Measurements from ENCODE around the gene ANKS1B. TPM values are rescaled to one million over a fixed set of nuclear protein-coding genes. Genes with fewer than 3 reads are reported as not detected.

ANKS1B gene
- total RNA-seq, 3 donors from 2014 or later (not counting 1 experiment from before 2014, with no cell fraction given), result not detected

DNA sequence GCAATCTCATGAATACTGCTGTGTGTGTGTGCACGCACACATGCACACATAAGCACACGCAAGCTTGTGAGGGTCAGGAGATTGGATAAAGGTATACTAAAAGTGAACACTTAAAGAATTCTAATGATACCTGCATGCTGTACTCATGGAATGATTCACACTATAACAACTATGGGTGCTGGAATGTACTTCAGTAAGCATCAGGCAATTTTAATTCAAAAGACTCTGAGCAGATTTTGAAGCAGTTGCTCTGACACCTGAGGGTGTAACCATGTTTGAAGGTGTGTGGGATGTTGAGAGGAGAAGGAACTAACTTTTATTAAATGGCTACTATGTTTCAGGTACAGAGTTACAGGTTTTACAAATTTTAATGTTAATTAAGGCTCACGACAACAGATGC, 275.6 kb downstream of the ANKS1B start:
- Histone ChIP-seq H3K4me1 (ENCODE audit: control insufficient read depth, insufficient read depth, low read length) (no peaks in the 10 kb centered on the region), H3K27me3 (ENCODE audit: control insufficient read depth, insufficient read depth, low read length) (no peaks in the 10 kb centered on the region), H3K36me3 (ENCODE audit: control insufficient read depth, insufficient read depth, low read length) (no peaks in the 10 kb centered on the region), H3K4me3 (ENCODE audit: low read length) (no peak overlapping the region), H3K9me3 (ENCODE audit: control insufficient read depth, insufficient read depth, low read length) (no peaks in the 10 kb centered on the region), H3K27ac (ENCODE audit: low read length) (no peak overlapping the region)
- H3K27ac Mint-ChIP-seq, result no peak overlapping the region
- H3K36me3 Mint-ChIP-seq, result no peaks in the 10 kb centered on the region
- peaks cover 14% of the 10 kb centered on the region in 2 donors for H3K9me3 Mint-ChIP-seq
- intact Hi-C loops (cut with micrococcal nuclease), result no loop called here
- no peaks in the 10 kb centered on the region for H3K4me1 Mint-ChIP-seq
- no peak overlapping the region for H3K4me3 Mint-ChIP-seq
- ATAC-seq (no peak), DNase-seq (no peak)
- H3K27me3 Mint-ChIP-seq (ENCODE audit: low read depth in 2 of 2), result no peaks in the 10 kb centered on the region
- 93% methylated on average over 3 of the region's 3 CpGs for WGBS (ENCODE audit: insufficient coverage)
- TF ChIP-seq, protein P1, sequence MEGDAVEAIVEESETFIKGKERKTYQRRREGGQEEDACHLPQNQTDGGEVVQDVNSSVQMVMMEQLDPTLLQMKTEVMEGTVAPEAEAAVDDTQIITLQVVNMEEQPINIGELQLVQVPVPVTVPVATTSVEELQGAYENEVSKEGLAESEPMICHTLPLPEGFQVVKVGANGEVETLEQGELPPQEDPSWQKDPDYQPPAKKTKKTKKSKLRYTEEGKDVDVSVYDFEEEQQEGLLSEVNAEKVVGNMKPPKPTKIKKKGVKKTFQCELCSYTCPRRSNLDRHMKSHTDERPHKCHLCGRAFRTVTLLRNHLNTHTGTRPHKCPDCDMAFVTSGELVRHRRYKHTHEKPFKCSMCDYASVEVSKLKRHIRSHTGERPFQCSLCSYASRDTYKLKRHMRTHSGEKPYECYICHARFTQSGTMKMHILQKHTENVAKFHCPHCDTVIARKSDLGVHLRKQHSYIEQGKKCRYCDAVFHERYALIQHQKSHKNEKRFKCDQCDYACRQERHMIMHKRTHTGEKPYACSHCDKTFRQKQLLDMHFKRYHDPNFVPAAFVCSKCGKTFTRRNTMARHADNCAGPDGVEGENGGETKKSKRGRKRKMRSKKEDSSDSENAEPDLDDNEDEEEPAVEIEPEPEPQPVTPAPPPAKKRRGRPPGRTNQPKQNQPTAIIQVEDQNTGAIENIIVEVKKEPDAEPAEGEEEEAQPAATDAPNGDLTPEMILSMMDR (IDR thresholded peaks at IDR 0.05), result no peak

DNA sequence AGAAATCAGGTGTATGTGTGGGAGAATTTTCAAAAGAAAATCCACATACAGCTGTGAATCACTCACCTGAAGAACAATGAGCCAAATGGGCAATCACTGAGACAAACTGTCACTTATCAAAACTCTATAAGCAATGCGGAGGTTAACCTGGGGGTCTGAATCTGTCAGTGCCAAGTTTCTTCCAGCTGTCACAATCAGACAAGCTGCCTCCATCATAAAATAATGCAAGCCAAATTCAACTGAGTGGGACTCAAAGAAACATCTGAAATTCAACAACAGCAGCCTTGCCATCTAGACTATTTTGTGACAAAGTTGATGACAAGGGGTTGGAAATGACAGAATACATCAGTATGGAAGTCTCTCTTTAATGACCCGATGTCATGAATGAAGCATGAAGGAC, 276.9 kb downstream of the ANKS1B start:
- ATAC-seq (no peak), DNase-seq (no peak)
- TF ChIP-seq, protein P1 (IDR thresholded peaks at IDR 0.05), result no peak
- H3K4me1 ChIP-seq (ENCODE audit: control insufficient read depth, insufficient read depth, low read length), result no peaks in the 10 kb centered on the region
- Mint-ChIP-seq H3K36me3 (no peaks in the 10 kb centered on the region), H3K4me1 (no peaks in the 10 kb centered on the region), H3K27me3 (ENCODE audit: low read depth in 2 of 2) (no peaks in the 10 kb centered on the region), H3K4me3 (no peak overlapping the region), H3K9me3 (peaks cover 11 to 12% of the 10 kb centered on the region in 2 donors), H3K27ac (no peak overlapping the region)
- H3K36me3 ChIP-seq (ENCODE audit: control insufficient read depth, insufficient read depth, low read length), result no peaks in the 10 kb centered on the region
- H3K27me3 ChIP-seq (ENCODE audit: control insufficient read depth, insufficient read depth, low read length), result no peaks in the 10 kb centered on the region
- intact Hi-C loops (cut with micrococcal nuclease), result no loop called here
- H3K4me3 ChIP-seq (ENCODE audit: low read length), result no peak overlapping the region
- no peaks in the 10 kb centered on the region for H3K9me3 ChIP-seq (ENCODE audit: control insufficient read depth, insufficient read depth, low read length)
- no peak overlapping the region for H3K27ac ChIP-seq (ENCODE audit: low read length)
- WGBS (ENCODE audit: insufficient coverage), result 92% methylated on average over 2 of the region's 2 CpGs

DNA sequence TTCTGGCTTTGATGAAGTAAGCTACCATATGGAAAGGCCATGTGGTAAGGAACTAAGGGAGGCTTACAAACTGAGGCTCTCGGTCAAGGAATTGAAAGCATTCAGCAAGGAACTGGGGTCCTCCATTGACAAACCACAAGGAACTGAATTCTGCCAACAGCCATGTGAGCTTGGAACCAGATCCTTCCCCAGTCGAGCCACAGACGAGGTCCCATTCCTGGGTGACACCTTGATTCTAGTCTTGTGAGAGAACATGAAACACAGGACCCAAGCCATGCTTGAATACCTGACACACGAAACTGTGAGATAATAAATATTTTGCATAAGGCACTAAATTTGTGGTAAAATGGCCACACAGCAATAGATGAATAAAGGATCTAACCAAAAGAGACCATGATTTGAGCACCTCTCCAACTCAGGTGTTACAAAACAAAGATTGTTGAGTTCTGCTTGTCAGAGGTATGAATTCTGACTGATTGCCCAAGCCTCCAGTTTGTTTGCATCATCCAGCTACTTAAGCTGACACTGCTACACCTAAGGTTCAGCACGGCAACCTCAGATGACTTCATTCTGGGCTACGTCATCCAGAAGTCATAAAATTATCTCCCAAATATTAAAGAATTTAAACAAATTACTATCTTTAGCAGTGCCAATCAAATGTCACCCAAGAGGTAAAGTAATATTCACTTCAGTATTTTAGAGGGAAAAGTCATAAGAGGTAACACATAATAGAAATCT, 277.8 kb downstream of the ANKS1B start:
- Mint-ChIP-seq H3K4me1 (no peaks in the 10 kb centered on the region), H3K36me3 (no peaks in the 10 kb centered on the region), H3K9me3 (peaks cover 12 to 13% of the 10 kb centered on the region in 2 donors), H3K27me3 (ENCODE audit: low read depth in 2 of 2) (no peaks in the 10 kb centered on the region), H3K27ac (no peak overlapping the region), H3K4me3 (no peak overlapping the region)
- intact Hi-C loops (cut with micrococcal nuclease), result no loop called here
- TF ChIP-seq, protein P1 (IDR thresholded peaks at IDR 0.05), result no peak
- Histone ChIP-seq H3K36me3 (ENCODE audit: control insufficient read depth, insufficient read depth, low read length) (no peaks in the 10 kb centered on the region), H3K4me3 (ENCODE audit: low read length) (no peak overlapping the region), H3K27me3 (ENCODE audit: control insufficient read depth, insufficient read depth, low read length) (no peaks in the 10 kb centered on the region), H3K9me3 (ENCODE audit: control insufficient read depth, insufficient read depth, low read length) (no peaks in the 10 kb centered on the region), H3K27ac (ENCODE audit: low read length) (no peak overlapping the region), H3K4me1 (ENCODE audit: control insufficient read depth, insufficient read depth, low read length) (no peaks in the 10 kb centered on the region)
- ATAC-seq (no peak), DNase-seq (no peak)
- WGBS (ENCODE audit: insufficient coverage), result 78% methylated on average over 6 of the region's 6 CpGs

- Mint-ChIP-seq H3K27ac (no peak overlapping the region), H3K4me1 (no peaks in the 10 kb centered on the region), H3K9me3 (peaks cover 13 to 18% of the 10 kb centered on the region in 2 donors), H3K27me3 (ENCODE audit: low read depth in 2 of 2) (no peaks in the 10 kb centered on the region), H3K4me3 (no peak overlapping the region), H3K36me3 (no peaks in the 10 kb centered on the region)
- DNase-seq (no peak), ATAC-seq (no peak)
- TF ChIP-seq, protein P1 (IDR thresholded peaks at IDR 0.05), result no peak
- H3K4me3 ChIP-seq (ENCODE audit: low read length), result no peak overlapping the region
- no peaks in the 10 kb centered on the region for H3K27me3 ChIP-seq (ENCODE audit: control insufficient read depth, insufficient read depth, low read length)
- no peaks in the 10 kb centered on the region for H3K9me3 ChIP-seq (ENCODE audit: control insufficient read depth, insufficient read depth, low read length)
- intact Hi-C loops (cut with micrococcal nuclease), result no loop called here
- H3K36me3 ChIP-seq (ENCODE audit: control insufficient read depth, insufficient read depth, low read length), result no peaks in the 10 kb centered on the region
- no peaks in the 10 kb centered on the region for H3K4me1 ChIP-seq (ENCODE audit: control insufficient read depth, insufficient read depth, low read length)
- H3K27ac ChIP-seq (ENCODE audit: low read length), result no peak overlapping the region
Measured at GRCh38 chr12:99704458-99704857, 280.3 kb downstream of the ANKS1B start.

Measured in natural killer cell (primary cell).